NCI-H1417 (cell line): Measurements from ENCODE around the gene NOX4.
A peak's percentile ranks its signal among the peaks of the same experiment; 100 is the strongest.
"Not testable (repeated sequence)": the region's sequence is repeated elsewhere in the genome, so short reads cannot be mapped to it uniquely, and the experiment has no call there.

ENCODE experiments used
- DNase-seq, 3 experiments: peaks; one replicate each; lab custom pipeline; 2025; lab: John Stamatoyannopoulos, UW

NOX4 gene

GRCh38 chr11:89379976-89380771 lies 111.0 kb downstream of the NOX4 start:
- DNase-seq, result not testable (repeated sequence)

GRCh38 chr11:89378986-89379385 lies 112.2 kb downstream of the NOX4 start:
- DNase-seq, result not testable (repeated sequence)

- not testable (repeated sequence) for DNase-seq
Observed at GRCh38 chr11:89369356-89369755, 121.8 kb downstream of the NOX4 start.

GRCh38 chr11:89364856-89365255 lies 126.3 kb downstream of the NOX4 start:
- not testable (repeated sequence) for DNase-seq

- DNase-seq, result peak in 1 of 3 experiments; percentile 7
Observed at GRCh38 chr11:89361734-89362133, 129.4 kb downstream of the NOX4 start.

GRCh38 chr11:89359208-89359607 lies 132.0 kb downstream of the NOX4 start:
- not testable (repeated sequence) for DNase-seq

- peak in 1 of 3 experiments; percentile 14 for DNase-seq
Observed at GRCh38 chr11:89358761-89359160, 132.4 kb downstream of the NOX4 start.

GRCh38 chr11:89355646-89356045 lies 135.5 kb downstream of the NOX4 start:
- DNase-seq, result no peak

GRCh38 chr11:89354513-89354912 lies 136.7 kb downstream of the NOX4 start:
- DNase-seq, result not testable (repeated sequence)

- no peak for DNase-seq
Observed at GRCh38 chr11:89347071-89347470, 144.1 kb downstream of the NOX4 start.

- DNase-seq, result no peak
Observed at GRCh38 chr11:89346601-89347000, 144.6 kb downstream of the NOX4 start.

- not testable (repeated sequence) for DNase-seq
Observed at GRCh38 chr11:89342880-89343572, 148.1 kb downstream of the NOX4 start.

GRCh38 chr11:89340450-89340849 lies 150.7 kb downstream of the NOX4 start:
- not testable (repeated sequence) for DNase-seq

GRCh38 chr11:89338073-89338472 lies 153.1 kb downstream of the NOX4 start:
- not testable (repeated sequence) for DNase-seq

- not testable (repeated sequence) for DNase-seq
Observed at GRCh38 chr11:89337100-89337650, 154.0 kb downstream of the NOX4 start.

GRCh38 chr11:89333704-89334103 lies 157.5 kb downstream of the NOX4 start:
- DNase-seq, result peak; percentile 19 to 81 (median 40)

GRCh38 chr11:89331940-89332339 lies 159.2 kb downstream of the NOX4 start:
- not testable (repeated sequence) for DNase-seq

GRCh38 chr11:89327885-89328284 lies 163.3 kb downstream of the NOX4 start:
- DNase-seq, result no peak

GRCh38 chr11:89321401-89321800 lies 169.8 kb downstream of the NOX4 start:
- no peak for DNase-seq

GRCh38 chr11:89310607-89311006 lies 180.6 kb downstream of the NOX4 start:
- peak in 2 of 3 experiments; percentile 66 to 94 for DNase-seq

GRCh38 chr11:89309321-89309985 lies 181.7 kb downstream of the NOX4 start:
- DNase-seq, result not testable (repeated sequence)

- DNase-seq, result not testable (repeated sequence)
Observed at GRCh38 chr11:89308272-89308671, 182.9 kb downstream of the NOX4 start.
